Activated CD8-positive, alpha-beta memory T cell treated with anti-CD3 and anti-CD28 coated beads, Interleukin-2, amount 50 U/mL, for 24 hours (primary cell): ENCODE measurements around the gene PRICKLE2.

Source experiments
- DNase-seq: peaks from one replicate; pipeline ENCODE4 v3.0.0-alpha.2; 2020; ENCODE audit errors: extremely low read depth

The PRICKLE2 gene

GRCh38 chr3:64046592-64046991 is 178.7 kb downstream of the PRICKLE2 start:
- DNase-seq, result no peak

- no peak for DNase-seq
Measured at GRCh38 chr3:64042952-64043351, 182.3 kb downstream of the PRICKLE2 start.
